Progenitor cell of endocrine pancreas (in vitro differentiated cells): ENCODE results near the gene BTBD18. TPM values are rescaled to one million over a fixed set of nuclear protein-coding genes. Genes with fewer than 3 reads are reported as not detected.

Source experiments
- DNase-seq: peaks from one replicate; pipeline ENCODE4 v3.0.0; 2021; ENCODE audit warnings: low spot score; ENCODE audit not compliant: unreplicated experiment
- H3K27ac Mint-ChIP-seq: 2 replicates; pipeline ENCODE4 v1.8.0; 2021; ENCODE audit warnings: mild to moderate bottlenecking, moderate library complexity, mixed read lengths
- H3K27me3 Mint-ChIP-seq: 2 replicates; pipeline ENCODE4 v1.8.0; 2021; ENCODE audit warnings: mixed read lengths
- H3K36me3 Mint-ChIP-seq: 2 replicates; pipeline ENCODE4 v1.8.0; 2022; ENCODE audit warnings: mixed read lengths; ENCODE audit not compliant: insufficient read depth
- H3K4me1 Mint-ChIP-seq: 2 replicates; pipeline ENCODE4 v1.8.0; 2021; ENCODE audit warnings: low read depth, mixed read lengths
- H3K4me3 Mint-ChIP-seq: 2 replicates; pipeline ENCODE4 v1.8.0; 2021; ENCODE audit warnings: low read depth, mild to moderate bottlenecking, moderate library complexity, mixed read lengths
- H3K9me3 Mint-ChIP-seq: 2 replicates; pipeline ENCODE4 v1.8.0; 2021; ENCODE audit warnings: low read depth, mixed read lengths
- CTCF ChIP-seq: fragments of 200-600 bp; sonication (generic); IDR thresholded peaks from one replicate; pipeline ENCODE4 v1.5.0; 2021; ENCODE audit warnings: antibody characterized with exemption, mild to moderate bottlenecking; ENCODE audit not compliant: unreplicated experiment
- total RNA-seq: library from RNA; stranded (reverse); gene quantifications from 2 replicates; pipeline ENCODE4 v1.2.1, GENCODE V29; 2021

Gene BTBD18
- total RNA-seq, 1 donor from 2014 or later = not detected

GRCh38 chr11:57792870-57793269, 41.3 kb upstream of the BTBD18 start:
- Mint-ChIP-seq H3K4me3 (no peak overlapping the region), H3K27me3 (no peaks in the 10 kb centered on the region), H3K4me1 (peaks cover 35% of the 10 kb centered on the region), H3K27ac (peak overlapping the region; percentile 62), H3K9me3 (no peaks in the 10 kb centered on the region), H3K36me3 (peaks cover 50% of the 10 kb centered on the region)
- DNase-seq = no peak
- no peak for TF ChIP-seq CTCF

GRCh38 chr11:57792060-57792541, 40.5 kb upstream of the BTBD18 start:
- no peak overlapping the region for H3K4me3 Mint-ChIP-seq
- H3K4me1 Mint-ChIP-seq = peaks cover 40% of the 10 kb centered on the region
- peak overlapping the region; percentile 51 for H3K27ac Mint-ChIP-seq
- DNase-seq = no peak
- no peaks in the 10 kb centered on the region for H3K9me3 Mint-ChIP-seq
- no peaks in the 10 kb centered on the region for H3K27me3 Mint-ChIP-seq
- H3K36me3 Mint-ChIP-seq = peaks cover 48% of the 10 kb centered on the region
- TF ChIP-seq CTCF = no peak

- TF ChIP-seq CTCF = no peak
- no peaks in the 10 kb centered on the region for H3K27me3 Mint-ChIP-seq
- no peak for DNase-seq
- H3K4me1 Mint-ChIP-seq = peaks cover 45% of the 10 kb centered on the region
- H3K9me3 Mint-ChIP-seq = no peaks in the 10 kb centered on the region
- no peak overlapping the region for H3K4me3 Mint-ChIP-seq
- no peak overlapping the region for H3K27ac Mint-ChIP-seq
- H3K36me3 Mint-ChIP-seq = peaks cover 48% of the 10 kb centered on the region
Observed at GRCh38 chr11:57791321-57792059, 39.9 kb upstream of the BTBD18 start.

GRCh38 chr11:57788703-57789088, 37.1 kb upstream of the BTBD18 start:
- H3K27me3 Mint-ChIP-seq = no peaks in the 10 kb centered on the region

More at GRCh38 chr11:57788703-57789088, 37.1 kb upstream of the BTBD18 start:
- Mint-ChIP-seq H3K9me3 (no peaks in the 10 kb centered on the region), H3K27ac (no peak overlapping the region), H3K4me3 (no peak overlapping the region), H3K4me1 (peaks cover 54% of the 10 kb centered on the region), H3K36me3 (peaks cover 41% of the 10 kb centered on the region)
- no peak for DNase-seq
- no peak for TF ChIP-seq CTCF
